Adrenal gland (tissue), 5 donors: Measurements from ENCODE around the gene SHCBP1L.

ENCODE experiments used
- POLR2A ChIP-seq, 2 donors: fragments of 450-650 bp; IDR thresholded peaks; one replicate each; pipeline ENCODE4 v1.6.1; 2017; ENCODE audit warnings: antibody characterized with exemption in 2 of 2, mild to moderate bottlenecking in 2 of 2, moderate library complexity in 1 of 2
- TF ChIP-seq, protein P1 (sequence below), 6 experiments: fragments of 450-650 bp in 4 of 6; fragments of 200-600 bp in 2 of 6; sonication (generic) in 1 of 6; IDR thresholded peaks; 1 replicate in 5 of 6; 2 replicates in 1 of 6; pipeline versions ENCODE4 v1.5.1 to v1.8.0; 2016 to 2021; ENCODE audit warnings: antibody characterized with exemption in 6 of 6, mild to moderate bottlenecking in 2 of 6, moderate library complexity in 1 of 6
- donor health status: DM: no; HTN: no; CAD: no.

DNA sequence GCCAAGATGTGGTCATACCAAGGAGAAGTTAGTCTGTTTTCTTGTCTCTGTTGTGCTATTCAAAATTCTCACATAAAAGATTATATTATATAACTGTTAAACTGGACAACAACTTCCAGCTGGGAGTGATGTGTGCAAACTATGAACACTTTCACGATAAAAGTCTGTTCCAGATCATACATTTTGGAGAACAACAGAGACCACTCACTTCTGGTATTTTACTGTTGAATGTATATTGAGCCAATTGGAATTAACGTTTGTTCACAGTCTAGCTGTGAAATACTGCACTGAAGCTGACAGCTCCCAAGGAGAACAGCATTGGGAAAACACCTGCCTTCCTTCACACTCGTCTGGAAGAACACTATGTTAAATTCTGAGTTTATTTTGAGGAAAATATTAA is 860 bp upstream of the SHCBP1L start:
- TF ChIP-seq, protein P1, sequence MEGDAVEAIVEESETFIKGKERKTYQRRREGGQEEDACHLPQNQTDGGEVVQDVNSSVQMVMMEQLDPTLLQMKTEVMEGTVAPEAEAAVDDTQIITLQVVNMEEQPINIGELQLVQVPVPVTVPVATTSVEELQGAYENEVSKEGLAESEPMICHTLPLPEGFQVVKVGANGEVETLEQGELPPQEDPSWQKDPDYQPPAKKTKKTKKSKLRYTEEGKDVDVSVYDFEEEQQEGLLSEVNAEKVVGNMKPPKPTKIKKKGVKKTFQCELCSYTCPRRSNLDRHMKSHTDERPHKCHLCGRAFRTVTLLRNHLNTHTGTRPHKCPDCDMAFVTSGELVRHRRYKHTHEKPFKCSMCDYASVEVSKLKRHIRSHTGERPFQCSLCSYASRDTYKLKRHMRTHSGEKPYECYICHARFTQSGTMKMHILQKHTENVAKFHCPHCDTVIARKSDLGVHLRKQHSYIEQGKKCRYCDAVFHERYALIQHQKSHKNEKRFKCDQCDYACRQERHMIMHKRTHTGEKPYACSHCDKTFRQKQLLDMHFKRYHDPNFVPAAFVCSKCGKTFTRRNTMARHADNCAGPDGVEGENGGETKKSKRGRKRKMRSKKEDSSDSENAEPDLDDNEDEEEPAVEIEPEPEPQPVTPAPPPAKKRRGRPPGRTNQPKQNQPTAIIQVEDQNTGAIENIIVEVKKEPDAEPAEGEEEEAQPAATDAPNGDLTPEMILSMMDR (IDR thresholded peaks at IDR 0.05): no peak
- TF ChIP-seq POLR2A (IDR thresholded peaks at IDR 0.05): no peak
